ENCODE measurements around the gene VAT1. TPM values are rescaled to one million over a fixed set of nuclear protein-coding genes. Genes with fewer than 3 reads are reported as not detected.
A peak's percentile ranks its signal among the peaks of the same experiment; 100 is the strongest.

Gene VAT1
- total and polyA plus RNA-seq, 9 of the 15 experiments (the other 6 are each of a cell fraction or from before 2014, with no cell fraction given): 29.4 to 153 (median 66.7) TPM

DNA sequence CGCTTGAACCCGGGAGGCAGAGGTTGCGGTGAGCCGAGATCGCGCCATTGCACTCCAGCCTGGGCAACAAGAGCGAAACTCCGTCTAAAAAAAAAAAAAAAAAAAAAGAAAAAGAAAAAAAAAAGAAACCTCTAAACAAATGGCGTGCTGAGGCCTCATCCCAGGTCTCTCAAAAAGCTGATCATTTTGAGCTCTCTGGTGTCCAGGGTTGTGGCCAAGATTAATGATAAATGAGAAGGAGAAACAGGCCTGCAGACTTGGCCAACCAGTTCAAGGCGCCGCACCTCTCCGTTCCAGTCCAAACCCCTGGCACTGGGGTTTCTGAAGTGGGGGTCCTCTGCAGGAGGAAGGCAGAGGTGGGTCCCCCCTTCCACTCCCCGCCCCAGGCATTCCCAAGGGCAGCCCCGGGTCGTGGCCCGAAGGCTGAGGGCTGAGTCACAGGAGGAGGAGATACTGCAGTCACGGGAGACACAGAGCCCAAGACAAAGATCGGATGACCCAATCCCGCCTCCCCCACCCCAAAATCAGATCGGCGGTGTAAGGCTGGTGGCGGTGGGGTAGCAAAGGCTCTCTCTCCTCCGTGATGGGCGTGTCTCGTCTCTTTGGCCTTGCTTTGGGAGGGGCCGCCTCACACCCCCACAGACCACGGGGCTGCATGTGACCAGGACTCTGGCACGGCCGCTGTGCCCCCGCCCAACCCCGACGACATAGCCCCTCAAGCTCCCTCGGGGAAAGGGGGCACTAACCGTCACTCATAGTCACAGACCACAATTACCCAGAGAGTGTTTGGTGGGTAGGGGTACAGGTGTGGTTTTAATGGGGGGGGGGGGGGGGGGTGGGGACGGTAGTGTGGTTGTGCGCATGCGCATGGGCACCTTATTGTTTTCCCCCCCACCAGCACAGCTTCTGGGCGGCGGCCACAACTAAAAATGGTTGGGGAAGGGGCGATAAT lies 1.1 kb downstream of the VAT1 start (continued):
- TF ChIP-seq, protein P1, sequence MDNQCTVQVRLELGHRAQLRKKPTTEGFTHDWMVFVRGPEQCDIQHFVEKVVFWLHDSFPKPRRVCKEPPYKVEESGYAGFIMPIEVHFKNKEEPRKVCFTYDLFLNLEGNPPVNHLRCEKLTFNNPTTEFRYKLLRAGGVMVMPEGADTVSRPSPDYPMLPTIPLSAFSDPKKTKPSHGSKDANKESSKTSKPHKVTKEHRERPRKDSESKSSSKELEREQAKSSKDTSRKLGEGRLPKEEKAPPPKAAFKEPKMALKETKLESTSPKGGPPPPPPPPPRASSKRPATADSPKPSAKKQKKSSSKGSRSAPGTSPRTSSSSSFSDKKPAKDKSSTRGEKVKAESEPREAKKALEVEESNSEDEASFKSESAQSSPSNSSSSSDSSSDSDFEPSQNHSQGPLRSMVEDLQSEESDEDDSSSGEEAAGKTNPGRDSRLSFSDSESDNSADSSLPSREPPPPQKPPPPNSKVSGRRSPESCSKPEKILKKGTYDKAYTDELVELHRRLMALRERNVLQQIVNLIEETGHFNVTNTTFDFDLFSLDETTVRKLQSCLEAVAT (IDR thresholded peaks at IDR 0.05): peak in 1 of 2 experiments; percentile 64; a peak in 2 of 4 replicates
- TF ChIP-seq ZNF384 (IDR thresholded peaks at IDR 0.05; ENCODE audit: low read depth, low read length) (no peak), E2F3 (CRISPR knock-in tag; IDR thresholded peaks at IDR 0.05) (peak; percentile 58; the same call in 1 of the 2 replicates), ZNF707 (CRISPR knock-in tag; conservative IDR thresholded peaks at IDR 0.05) (no peak), HDAC8 (tag; IDR thresholded peaks at IDR 0.05) (no peak), POLR2G (IDR thresholded peaks at IDR 0.05; ENCODE audit: low read depth, low read length) (peak; percentile 61), HNRNPLL (IDR thresholded peaks at IDR 0.05; ENCODE audit: low read depth, low read length, poor library complexity, severe bottlenecking) (no peak), RBBP5 (IDR thresholded peaks at IDR 0.05; ENCODE audit: borderline replicate concordance, insufficient read depth, low read length, poor library complexity, severe bottlenecking) (peak; percentile 8), PYGO2 (tag; IDR thresholded peaks at IDR 0.05) (no peak), GATAD2A (IDR thresholded peaks at IDR 0.05) (peak; percentile 77; the same call in 1 of the 2 replicates), XRCC5 (IDR thresholded peaks at IDR 0.05; ENCODE audit: low read depth, low read length) (no peak), NR2C2 (CRISPR knock-in tag; IDR thresholded peaks at IDR 0.05) (peak; percentile 59; the same call in 1 of the 2 replicates), NR2C2 (tag; IDR thresholded peaks at IDR 0.05) (peak; percentile 64; the same call in 1 of the 2 replicates), MXI1 (IDR thresholded peaks at IDR 0.05; ENCODE audit: low read depth, low read length) (0 out of 2 replicates have a peak, but pooled peaks have one; percentile 53)
- TF ChIP-seq, protein P2, sequence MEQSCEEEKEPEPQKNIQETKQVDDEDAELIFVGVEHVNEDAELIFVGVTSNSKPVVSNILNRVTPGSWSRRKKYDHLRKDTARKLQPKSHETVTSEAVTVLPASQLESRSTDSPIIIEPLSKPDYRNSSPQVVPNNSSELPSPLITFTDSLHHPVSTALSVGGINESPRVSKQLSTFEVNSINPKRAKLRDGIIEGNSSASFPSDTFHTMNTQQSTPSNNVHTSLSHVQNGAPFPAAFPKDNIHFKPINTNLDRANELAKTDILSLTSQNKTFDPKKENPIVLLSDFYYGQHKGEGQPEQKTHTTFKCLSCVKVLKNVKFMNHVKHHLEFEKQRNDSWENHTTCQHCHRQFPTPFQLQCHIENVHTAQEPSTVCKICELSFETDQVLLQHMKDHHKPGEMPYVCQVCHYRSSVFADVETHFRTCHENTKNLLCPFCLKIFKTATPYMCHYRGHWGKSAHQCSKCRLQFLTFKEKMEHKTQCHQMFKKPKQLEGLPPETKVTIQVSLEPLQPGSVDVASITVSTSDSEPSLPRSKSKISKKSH (CRISPR knock-in tag; IDR thresholded peaks at IDR 0.05): no peak
- TF ChIP-seq, protein P3, sequence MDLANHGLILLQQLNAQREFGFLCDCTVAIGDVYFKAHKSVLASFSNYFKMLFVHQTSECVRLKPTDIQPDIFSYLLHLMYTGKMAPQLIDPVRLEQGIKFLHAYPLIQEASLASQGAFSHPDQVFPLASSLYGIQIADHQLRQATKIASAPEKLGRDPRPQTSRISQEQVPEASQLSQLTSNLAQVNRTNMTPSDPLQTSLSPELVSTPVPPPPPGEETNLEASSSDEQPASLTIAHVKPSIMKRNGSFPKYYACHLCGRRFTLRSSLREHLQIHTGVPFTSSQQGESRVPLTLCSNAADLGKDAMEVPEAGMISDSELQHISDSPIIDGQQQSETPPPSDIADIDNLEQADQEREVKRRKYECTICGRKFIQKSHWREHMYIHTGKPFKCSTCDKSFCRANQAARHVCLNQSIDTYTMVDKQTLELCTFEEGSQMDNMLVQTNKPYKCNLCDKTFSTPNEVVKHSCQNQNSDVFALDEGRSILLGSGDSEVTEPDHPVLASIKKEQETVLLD (IDR thresholded peaks at IDR 0.05): peak; percentile 52; the same call in 1 of the 2 replicates
- TF ChIP-seq, protein P4, sequence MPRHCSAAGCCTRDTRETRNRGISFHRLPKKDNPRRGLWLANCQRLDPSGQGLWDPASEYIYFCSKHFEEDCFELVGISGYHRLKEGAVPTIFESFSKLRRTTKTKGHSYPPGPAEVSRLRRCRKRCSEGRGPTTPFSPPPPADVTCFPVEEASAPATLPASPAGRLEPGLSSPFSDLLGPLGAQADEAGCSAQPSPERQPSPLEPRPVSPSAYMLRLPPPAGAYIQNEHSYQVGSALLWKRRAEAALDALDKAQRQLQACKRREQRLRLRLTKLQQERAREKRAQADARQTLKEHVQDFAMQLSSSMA (CRISPR knock-in tag; IDR thresholded peaks at IDR 0.05): no peak
- TF ChIP-seq, protein P5, sequence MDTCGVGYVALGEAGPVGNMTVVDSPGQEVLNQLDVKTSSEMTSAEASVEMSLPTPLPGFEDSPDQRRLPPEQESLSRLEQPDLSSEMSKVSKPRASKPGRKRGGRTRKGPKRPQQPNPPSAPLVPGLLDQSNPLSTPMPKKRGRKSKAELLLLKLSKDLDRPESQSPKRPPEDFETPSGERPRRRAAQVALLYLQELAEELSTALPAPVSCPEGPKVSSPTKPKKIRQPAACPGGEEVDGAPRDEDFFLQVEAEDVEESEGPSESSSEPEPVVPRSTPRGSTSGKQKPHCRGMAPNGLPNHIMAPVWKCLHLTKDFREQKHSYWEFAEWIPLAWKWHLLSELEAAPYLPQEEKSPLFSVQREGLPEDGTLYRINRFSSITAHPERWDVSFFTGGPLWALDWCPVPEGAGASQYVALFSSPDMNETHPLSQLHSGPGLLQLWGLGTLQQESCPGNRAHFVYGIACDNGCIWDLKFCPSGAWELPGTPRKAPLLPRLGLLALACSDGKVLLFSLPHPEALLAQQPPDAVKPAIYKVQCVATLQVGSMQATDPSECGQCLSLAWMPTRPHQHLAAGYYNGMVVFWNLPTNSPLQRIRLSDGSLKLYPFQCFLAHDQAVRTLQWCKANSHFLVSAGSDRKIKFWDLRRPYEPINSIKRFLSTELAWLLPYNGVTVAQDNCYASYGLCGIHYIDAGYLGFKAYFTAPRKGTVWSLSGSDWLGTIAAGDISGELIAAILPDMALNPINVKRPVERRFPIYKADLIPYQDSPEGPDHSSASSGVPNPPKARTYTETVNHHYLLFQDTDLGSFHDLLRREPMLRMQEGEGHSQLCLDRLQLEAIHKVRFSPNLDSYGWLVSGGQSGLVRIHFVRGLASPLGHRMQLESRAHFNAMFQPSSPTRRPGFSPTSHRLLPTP (IDR thresholded peaks at IDR 0.05; ENCODE audit: borderline replicate concordance, extremely low read depth, insufficient read length): no peak

Measured in K562 (cell line).